GM19238 (cell line): ENCODE data around the gene KDM6B.

Experiments
- DNase-seq: peaks from one replicate; pipeline ENCODE4 v3.0.0; 2011; ENCODE audit warnings: low spot score; ENCODE audit not compliant: insufficient read length

The KDM6B gene

DNA sequence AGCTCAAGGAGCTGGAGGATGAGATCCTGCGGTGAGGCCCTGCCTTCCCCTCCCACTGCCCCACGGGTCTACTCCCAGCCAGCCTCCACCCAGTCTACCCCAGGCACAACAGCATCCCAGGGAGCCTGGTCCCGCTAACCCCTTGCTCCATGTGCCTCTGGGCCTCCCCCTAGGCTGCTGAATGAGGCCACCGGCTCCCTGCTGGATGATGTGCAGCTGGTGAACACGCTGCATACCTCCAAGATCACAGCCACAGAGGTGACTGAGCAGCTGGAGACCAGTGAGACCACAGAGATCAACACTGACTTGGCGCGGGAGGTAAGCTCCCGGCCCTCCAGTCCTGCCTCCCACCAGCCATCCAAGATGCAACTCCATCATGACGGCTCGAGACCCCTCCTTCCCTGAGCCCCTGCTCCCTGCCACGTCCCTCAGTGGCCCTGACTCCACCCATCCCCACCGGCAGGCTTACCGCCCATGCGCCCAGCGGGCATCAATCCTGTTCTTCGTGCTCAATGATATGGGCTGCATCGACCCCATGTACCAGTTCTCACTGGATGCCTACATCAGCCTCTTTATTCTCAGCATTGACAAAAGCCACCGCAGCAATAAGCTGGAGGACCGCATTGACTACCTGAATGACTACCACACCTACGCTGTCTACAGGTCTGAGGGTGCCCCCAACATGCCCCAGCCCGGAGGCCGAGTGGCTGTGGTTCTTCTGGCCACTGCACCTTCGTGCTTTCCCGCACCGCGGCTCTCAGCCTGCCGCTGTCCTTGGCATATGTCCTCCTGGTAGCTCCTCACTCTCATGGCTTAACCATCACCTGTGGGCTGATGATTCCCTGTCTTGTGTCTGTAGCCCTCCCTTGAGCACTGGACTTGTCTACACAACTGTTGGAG lies 15.0 kb upstream of the KDM6B start:
- DNase-seq = no peak

DNA sequence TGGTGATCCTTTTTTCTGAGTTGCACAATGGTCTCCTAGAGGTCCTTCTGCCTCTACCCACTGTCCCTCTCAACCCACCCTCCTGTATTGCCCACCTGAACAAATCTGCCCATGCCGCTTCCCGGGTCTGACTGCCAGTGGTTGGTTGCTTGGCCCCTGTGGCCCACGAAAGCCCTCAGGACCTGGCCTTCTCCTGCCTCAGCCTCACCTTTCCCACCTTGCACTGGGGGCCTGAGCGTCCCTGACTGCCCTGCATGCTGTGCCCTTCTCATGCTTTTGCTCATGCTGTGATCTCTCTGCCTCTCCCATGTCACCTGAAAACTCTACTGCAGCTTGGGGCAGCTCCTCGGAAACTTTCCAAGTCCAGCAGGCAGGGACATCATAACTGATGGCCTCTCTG lies 13.8 kb upstream of the KDM6B start:
- no peak for DNase-seq

DNA sequence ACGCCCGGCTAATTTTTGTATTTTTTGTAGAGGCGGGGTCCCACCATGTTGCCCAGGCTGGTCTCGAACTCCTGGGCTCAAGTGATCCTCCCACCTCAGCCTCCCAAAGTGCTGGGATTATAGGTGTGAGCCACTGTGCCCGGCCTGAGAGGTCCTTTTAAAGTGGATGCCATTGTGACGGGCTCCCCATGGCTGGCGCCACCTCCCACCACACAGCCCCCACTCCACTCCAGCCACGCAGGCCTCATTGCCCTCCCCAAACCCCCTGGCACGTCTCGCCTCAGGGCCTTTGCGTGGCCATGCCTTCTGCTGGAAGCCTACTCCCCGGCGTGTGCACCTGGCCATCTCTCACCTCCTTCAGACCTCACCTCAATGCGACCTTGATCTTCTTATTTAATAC lies 11.9 kb upstream of the KDM6B start:
- no peak for DNase-seq

DNA sequence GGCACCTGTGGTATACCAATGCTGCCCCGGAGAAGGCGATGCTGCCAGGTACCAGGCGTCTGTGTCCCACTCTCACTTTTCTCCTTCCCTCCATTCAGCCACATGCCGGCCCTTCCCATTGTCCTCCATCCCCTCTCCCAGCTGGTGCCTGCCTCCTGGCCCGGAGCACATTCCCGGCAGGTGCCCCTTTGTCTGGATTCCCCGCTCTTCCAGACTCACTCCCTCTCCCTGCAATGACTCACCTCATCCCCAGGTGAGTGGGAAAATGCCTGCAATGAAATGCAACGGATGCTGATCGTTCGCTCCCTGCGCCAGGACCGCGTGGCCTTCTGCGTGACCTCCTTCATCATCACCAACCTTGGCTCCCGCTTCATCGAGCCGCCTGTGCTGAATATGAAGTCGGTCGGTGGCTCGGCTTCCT lies 10.4 kb upstream of the KDM6B start:
- DNase-seq = no peak

DNA sequence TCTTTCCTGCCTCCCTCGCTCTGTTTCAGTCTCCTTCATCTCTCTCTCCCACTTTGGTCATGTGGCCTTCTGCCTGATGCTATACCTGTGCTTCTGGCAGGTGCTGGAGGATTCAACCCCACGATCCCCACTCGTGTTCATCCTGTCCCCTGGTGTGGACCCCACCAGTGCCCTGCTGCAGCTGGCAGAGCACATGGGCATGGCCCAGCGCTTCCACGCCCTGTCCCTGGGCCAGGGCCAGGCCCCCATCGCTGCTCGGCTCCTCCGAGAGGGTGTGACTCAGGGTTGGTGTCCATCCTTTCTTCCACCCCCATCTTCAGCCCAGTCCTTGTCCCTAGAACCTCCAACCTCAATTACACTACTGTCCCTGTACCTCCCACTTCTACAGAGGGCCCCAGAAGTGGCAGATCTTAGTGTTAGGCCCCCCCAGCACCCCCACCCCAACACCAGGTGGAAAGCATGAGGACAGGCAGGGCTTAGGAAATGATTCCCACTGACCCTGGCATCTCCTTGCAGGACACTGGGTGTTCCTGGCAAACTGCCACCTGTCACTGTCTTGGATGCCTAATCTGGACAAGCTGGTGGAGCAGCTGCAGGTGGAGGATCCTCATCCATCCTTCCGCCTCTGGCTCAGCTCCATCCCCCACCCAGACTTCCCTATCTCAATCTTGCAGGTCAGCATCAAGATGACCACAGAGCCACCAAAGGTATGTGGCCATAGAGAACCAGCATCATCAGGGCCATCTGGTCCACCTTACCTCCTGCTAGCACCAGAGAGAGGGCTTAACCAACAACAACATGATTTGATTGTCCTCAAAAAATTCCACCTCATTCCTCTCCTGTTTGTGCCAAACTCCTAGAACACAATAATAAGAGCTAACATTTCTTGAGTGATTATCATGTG lies 9.7 kb upstream of the KDM6B start:
- DNase-seq = no peak

GRCh38 chr17:7825206-7825990 lies 8.6 kb upstream of the KDM6B start:
- DNase-seq = no peak

DNA sequence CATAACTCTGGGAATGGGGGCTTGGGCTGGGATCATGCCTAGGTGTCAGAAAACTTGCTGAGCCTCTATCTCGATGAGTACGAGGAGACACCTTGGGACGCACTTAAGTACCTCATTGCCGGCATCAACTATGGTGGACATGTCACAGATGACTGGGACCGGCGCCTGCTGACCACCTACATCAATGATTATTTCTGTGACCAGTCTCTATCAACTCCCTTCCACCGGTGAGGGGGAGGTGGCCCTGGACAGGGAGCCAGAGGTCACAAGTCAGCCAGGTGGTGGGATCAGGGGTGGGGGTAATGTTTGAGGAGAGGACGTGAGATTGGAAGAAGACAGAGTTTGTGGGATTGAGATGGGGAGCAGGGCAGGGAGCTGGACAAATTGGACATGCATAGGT lies 3.4 kb upstream of the KDM6B start:
- no peak for DNase-seq

DNA sequence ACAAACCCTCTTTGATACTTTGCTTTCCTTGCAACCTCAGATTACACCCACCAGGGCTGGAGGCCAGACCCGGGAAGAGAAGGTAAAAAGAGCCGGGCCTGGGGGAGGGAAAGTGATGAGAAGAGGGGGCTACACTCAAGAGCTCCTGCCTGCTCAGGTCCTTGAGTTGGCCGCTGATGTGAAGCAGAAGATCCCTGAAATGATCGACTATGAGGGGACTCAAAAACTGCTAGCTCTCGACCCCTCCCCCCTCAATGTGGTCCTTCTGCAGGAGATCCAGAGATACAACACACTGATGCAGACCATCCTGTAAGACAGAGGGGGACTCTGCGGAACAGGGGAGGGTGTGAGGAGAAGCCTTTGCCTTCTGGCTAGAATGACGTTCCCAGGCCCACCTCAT lies 2.8 kb upstream of the KDM6B start:
- DNase-seq = no peak

GRCh38 chr17:7832431-7832830 lies 1.6 kb upstream of the KDM6B start:
- no peak for DNase-seq

GRCh38 chr17:7833011-7833794 lies 814 bp upstream of the KDM6B start:
- DNase-seq = no peak

DNA sequence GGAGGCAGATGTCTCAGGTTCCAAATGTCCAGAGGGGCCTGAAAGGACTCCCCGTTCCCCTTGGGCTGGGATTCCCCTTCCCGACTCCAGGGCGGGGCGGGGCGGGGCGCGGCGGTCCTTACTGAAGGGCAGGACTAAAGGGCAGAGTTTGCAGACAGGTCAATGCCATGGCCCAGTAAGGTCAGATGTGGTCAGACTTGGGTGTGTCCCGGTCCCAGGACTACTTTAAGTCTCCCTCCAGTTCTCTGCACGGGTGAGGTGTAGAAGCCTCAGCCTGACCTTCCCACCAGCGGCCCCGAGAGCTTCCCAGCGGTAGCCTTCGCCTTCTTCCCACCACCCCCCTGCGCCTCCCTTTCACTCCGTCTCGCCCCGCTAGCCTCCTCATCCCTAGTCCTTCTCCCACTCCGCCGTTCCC lies 532 bp downstream of the KDM6B start:
- no peak for DNase-seq

DNA sequence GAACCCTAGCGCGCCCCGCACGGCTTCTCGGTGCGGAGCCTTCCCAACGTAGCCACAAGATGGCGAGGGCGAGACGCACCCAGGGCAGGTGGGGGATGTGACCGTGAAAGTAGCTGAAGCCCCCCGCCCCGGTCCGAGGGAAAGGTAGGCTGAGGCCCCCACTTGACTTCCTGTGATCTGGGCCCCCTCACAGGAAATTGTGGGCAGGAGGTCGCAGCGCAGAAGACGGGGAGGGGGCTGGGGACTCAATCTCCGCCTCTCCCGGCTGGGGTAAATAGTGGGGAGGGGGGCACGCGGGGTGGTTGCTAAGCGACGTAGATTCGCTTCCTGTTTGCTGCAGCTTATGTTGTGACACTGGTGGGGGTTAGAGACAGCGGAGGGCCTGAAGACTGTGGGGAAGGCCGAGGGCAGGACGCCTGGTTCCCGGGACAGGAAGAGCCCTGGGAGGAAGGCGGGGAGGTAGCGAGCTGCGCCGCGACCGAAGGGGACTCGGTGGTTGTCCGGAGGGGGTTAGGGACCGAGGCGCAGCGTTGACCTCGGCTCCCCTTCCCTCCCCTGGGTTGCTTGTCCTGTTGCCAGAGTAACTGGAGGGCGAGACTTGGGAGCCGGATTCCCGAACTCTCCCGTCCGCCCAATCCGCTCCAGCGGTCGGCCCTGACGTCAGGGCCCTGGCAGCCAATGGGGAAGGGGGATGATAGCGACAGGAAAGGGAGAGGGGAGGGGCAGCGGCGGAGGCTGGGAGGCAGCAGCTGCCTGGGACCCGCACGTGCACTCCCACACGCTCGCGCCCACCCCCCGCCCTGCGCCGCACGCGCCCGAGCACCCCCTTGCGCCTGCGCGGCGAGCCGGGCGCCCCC lies 1.2 kb downstream of the KDM6B start:
- peak; percentile 86 for DNase-seq

DNA sequence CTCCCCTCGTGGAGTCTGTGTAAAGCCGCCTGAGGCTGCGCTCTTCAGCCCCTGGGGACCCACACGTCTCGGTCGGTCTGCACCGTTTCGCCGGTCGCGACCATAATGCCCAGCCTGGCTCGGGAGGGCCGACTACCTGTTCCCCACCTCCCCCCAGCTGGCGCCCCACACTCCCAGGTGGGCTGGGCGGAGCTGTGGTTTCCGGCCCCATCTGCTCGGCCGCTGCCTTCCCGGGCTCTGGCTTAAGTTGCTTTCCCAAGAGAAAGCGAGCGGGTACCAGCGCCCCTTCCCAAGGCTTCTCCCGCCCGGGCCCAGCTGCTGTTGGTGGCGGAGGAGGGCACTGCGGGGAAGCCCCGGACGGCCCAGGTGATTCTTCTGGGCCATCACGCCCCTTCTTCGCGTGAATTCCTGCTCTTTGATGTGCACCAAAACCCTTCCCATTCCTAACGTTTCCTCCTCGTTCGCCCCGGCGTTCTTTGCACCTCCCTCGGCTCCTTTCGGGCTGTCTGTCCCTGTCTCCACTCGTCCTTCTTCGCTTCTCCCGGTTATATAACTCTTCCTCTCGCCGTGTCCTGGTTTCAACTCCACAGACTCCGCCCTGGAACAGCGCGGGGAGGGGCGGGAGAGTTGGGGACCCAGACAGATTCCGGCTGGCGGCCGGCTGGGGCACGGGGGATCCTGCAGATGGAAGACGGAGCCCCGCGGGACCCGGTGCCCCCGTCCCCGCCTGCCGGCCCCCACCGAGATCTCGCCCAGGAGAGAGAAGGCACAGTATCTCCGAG lies 2.0 kb downstream of the KDM6B start:
- DNase-seq = no peak

DNA sequence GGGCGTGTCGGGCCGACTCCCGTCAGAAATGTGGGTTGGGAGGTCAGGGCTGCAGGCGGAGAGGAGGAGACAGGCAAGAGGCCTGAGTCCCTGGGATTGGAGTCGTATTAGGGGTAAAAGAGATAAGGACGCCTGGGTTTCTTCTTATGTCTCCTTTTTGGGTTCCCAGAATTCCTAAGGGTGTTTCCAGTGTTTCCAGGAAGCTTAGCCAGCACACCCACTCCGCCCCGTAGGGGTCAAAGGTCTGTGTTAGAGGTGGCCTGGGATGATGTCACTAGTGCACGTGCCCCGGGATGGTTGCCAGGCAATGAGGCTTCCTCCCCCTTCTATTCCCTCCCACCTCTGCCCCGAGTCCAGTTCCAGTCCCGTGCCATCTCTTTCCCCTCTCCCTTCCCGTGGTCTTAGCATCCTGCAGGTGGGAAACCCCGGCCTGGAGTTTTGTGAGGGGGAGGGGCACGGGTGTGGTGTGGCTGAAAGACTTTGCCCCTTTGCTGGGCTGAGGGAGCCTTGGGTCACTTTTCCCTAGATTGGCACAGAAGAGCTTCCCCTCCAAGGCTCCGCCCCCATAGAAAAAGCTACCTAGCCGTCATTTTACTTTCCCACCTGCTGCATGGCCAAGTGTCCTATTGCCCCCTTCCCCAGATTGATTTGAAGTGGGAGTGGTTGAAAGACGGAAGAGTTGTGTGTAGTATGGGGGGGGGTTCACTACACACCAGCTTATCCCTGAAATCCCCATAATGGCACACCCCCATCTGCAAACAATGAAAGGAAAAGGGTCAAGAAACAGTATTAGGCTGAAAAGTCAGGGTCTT lies 2.8 kb downstream of the KDM6B start:
- peak; percentile 64 for DNase-seq

DNA sequence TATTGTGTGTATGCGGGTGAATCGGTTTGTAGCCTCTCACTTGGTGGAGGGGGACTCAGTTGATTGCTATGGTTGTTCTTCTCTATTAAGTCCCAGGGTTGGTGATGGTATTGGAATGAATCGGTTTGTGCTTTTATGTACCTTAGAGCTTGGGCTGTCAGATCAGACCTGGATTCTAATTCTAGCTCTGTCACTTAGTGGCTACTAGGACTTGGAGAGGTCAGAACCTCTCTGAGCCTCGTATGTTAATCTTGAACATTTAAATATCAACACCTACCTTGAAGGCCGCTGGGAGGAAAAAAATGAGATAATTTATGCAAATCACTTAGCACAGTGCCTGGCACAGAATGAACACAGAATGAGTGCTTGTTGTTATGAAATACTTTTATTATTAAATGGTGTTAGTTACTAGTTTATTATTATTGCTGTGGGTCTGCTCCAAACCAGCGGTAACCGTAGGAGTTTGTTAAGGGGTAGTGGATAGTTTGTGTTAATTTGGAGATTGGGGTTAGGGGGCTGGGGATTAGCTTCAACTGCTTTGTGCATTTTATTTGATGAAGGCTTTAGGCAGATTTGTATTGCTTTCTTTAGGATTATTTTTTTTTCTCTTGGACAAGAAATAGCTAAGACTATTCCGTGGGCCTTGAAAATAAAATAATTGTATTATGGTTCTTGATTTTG lies 3.5 kb downstream of the KDM6B start:
- DNase-seq = no peak

DNA sequence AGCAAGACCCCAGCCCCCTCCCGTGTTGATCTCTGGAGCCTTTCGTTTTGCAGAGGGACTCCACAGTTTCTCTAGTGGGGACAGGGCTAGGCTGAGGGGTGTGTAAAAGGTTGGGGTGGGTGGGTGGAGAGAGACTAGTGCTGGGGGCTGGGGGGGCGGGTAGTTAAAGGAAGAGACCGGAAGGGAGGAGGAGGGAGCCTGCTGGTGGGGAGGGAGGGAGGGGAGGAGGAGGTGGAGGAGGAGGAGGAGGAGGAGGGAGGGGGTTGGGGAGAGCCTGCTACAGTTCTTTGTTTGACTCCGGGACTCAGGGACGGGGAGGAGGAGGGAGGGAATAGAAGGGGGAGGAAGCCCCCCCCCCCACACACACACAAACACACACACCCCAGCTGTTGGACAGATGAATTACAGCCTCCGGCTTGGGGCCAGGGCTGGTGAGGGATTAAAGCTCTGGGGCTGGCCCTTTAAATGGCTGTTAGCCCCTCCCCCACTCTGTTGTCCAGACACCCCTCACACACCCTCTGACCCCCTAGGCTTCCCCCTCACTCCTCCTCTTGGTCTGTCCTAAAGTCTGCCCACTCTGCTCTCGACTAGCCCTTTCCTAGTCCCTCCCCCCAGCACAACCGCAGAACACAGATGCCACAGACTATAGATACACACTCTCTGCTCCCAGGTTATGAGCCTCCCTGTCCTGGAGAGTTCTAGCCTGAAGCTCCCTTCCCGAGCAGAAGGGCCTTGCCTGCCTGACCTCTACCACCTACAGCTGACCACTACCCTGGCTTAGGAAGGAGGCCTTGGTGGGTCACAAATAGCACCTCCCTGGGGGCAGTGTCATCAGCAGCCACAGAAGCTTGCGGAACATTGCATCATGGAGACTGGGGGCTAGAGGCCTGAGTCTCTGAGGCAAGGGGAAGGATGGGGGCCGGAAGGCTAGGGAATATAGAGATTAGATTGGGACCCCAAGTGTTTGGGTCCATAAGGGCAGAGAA lies 4.4 kb downstream of the KDM6B start:
- no peak for DNase-seq
